ENCODE measurements around the gene MPC1L.

Gene MPC1L

GRCh38 chrX:40660381-40660780 lies 37.2 kb downstream of the MPC1L start:
- no peak overlapping the region for H3K27ac ChIP-seq (ENCODE audit: low read depth, low read length)
- H3K4me3 ChIP-seq (ENCODE audit: low read depth, low read length) = no peak overlapping the region
- H3K4me1 ChIP-seq (ENCODE audit: control insufficient read depth, insufficient read depth, low read length) = peaks cover 7% of the 10 kb centered on the region; the same call in 1 of the 2 replicates
- H3K9ac ChIP-seq (ENCODE audit: low read depth, low read length) = no peak overlapping the region
- H3K9me3 ChIP-seq (ENCODE audit: control insufficient read depth, insufficient read depth, low read length) = no peaks in the 10 kb centered on the region
- H3K27me3 ChIP-seq (ENCODE audit: control insufficient read depth, insufficient read depth, low read length) = no peaks in the 10 kb centered on the region
- H3K36me3 ChIP-seq (ENCODE audit: control insufficient read depth, insufficient read depth, low read length) = peaks cover 85% of the 10 kb centered on the region

DNA sequence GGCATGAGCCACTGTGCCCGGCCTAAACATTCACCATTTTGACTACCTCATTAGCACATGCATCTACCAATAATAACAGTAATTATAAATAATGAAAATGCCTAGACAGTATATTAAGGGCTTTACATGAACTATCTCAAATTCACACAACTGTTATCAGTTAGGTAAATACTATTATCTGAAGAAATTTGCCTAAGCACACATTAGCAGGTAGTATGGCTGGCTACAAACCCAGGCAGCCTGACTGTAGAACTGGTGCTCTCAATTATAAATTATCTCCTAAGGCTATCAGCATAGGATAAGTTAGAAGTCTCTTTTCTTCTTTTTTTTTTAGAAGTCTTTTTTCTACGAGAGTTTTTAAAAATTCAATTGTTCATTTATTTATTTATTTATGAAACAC lies 38.3 kb downstream of the MPC1L start:
- Histone ChIP-seq H3K9me3 (ENCODE audit: control insufficient read depth, insufficient read depth, low read length) (no peaks in the 10 kb centered on the region), H3K27me3 (ENCODE audit: control insufficient read depth, insufficient read depth, low read length) (no peaks in the 10 kb centered on the region), H3K4me3 (ENCODE audit: low read depth, low read length) (no peak overlapping the region), H3K9ac (ENCODE audit: low read depth, low read length) (no peak overlapping the region), H3K27ac (ENCODE audit: low read depth, low read length) (no peak overlapping the region), H3K36me3 (ENCODE audit: control insufficient read depth, insufficient read depth, low read length) (peaks cover 92% of the 10 kb centered on the region), H3K4me1 (ENCODE audit: control insufficient read depth, insufficient read depth, low read length) (peaks cover 7% of the 10 kb centered on the region; the same call in 1 of the 2 replicates)

DNA sequence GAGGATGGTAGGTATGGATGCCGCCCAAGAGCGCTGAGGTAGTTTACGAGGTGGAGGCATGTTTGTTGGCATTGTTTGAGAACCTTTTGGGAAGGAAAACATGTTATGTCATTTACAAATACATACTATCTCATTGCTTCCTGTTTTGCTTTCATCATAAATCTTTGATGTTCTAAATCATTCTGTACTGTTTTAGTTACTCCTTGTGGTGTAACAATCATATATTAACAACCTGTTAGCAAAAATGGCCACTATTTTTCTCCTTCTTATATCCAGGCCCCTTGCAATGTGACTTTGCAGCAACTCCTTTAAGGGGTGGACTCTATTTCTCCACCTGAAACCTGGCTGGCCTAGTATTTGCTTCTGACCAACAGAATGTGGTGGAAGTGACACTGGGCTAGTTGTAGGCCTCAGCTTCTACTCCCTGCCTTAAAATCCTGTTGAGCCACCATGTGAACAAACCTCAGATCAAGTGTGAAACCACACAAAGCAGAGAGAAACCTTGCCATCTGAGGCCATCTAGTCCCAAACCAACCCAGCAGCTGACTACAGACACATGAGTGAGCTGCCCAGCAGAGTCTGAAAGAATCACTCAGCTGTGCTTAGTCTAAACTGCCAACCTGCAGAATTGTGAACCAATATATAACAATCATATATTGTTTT lies 40.0 kb downstream of the MPC1L start:
- H3K9me3 ChIP-seq (ENCODE audit: control insufficient read depth, insufficient read depth, low read length) = no peaks in the 10 kb centered on the region
- H3K36me3 ChIP-seq (ENCODE audit: control insufficient read depth, insufficient read depth, low read length) = peaks cover 92% of the 10 kb centered on the region
- peaks cover 7% of the 10 kb centered on the region; the same call in 1 of the 2 replicates for H3K4me1 ChIP-seq (ENCODE audit: control insufficient read depth, insufficient read depth, low read length)
- no peak overlapping the region for H3K4me3 ChIP-seq (ENCODE audit: low read depth, low read length)
- no peak overlapping the region for H3K9ac ChIP-seq (ENCODE audit: low read depth, low read length)
- no peaks in the 10 kb centered on the region for H3K27me3 ChIP-seq (ENCODE audit: control insufficient read depth, insufficient read depth, low read length)
- H3K27ac ChIP-seq (ENCODE audit: low read depth, low read length) = no peak overlapping the region

GRCh38 chrX:40663880-40664630 lies 40.8 kb downstream of the MPC1L start:
- H3K4me1 ChIP-seq (ENCODE audit: control insufficient read depth, insufficient read depth, low read length) = peaks cover 7% of the 10 kb centered on the region; the same call in 1 of the 2 replicates
- H3K4me3 ChIP-seq (ENCODE audit: low read depth, low read length) = no peak overlapping the region
- H3K27ac ChIP-seq (ENCODE audit: low read depth, low read length) = no peak overlapping the region
- H3K9ac ChIP-seq (ENCODE audit: low read depth, low read length) = no peak overlapping the region
- H3K27me3 ChIP-seq (ENCODE audit: control insufficient read depth, insufficient read depth, low read length) = no peaks in the 10 kb centered on the region
- H3K36me3 ChIP-seq (ENCODE audit: control insufficient read depth, insufficient read depth, low read length) = peaks cover 92% of the 10 kb centered on the region
- no peaks in the 10 kb centered on the region for H3K9me3 ChIP-seq (ENCODE audit: control insufficient read depth, insufficient read depth, low read length)

GRCh38 chrX:40671126-40671525 lies 47.9 kb downstream of the MPC1L start:
- H3K27me3 ChIP-seq (ENCODE audit: control insufficient read depth, insufficient read depth, low read length) = no peaks in the 10 kb centered on the region
- no peak overlapping the region for H3K9ac ChIP-seq (ENCODE audit: low read depth, low read length)
- H3K4me1 ChIP-seq (ENCODE audit: control insufficient read depth, insufficient read depth, low read length) = no peaks in the 10 kb centered on the region
- no peak overlapping the region for H3K4me3 ChIP-seq (ENCODE audit: low read depth, low read length)
- no peaks in the 10 kb centered on the region for H3K9me3 ChIP-seq (ENCODE audit: control insufficient read depth, insufficient read depth, low read length)
- no peak overlapping the region for H3K27ac ChIP-seq (ENCODE audit: low read depth, low read length)
- H3K36me3 ChIP-seq (ENCODE audit: control insufficient read depth, insufficient read depth, low read length) = peaks cover 94% of the 10 kb centered on the region

All from HUES48 (cell line).